ENCODE data around the gene ELOA. TPM values are rescaled to one million over a fixed set of nuclear protein-coding genes. Genes with fewer than 3 reads are reported as not detected.

Gene ELOA
- total and polyA plus RNA-seq, 2 of the 13 experiments (the other 11 are each of a cell fraction or from before 2014, with no cell fraction given), result 14.2 to 28.5 TPM

- TF ChIP-seq AFF4 (CRISPR knock-in tag; IDR thresholded peaks at IDR 0.05), result no peak
- TF ChIP-seq KLF13 (CRISPR knock-in tag; IDR thresholded peaks at IDR 0.05), result no peak
- TF ChIP-seq MXI1 (IDR thresholded peaks at IDR 0.05; ENCODE audit: borderline replicate concordance, low read depth, low read length), result no peak
- no peak for TF ChIP-seq NFKB2 (CRISPR knock-in tag; IDR thresholded peaks at IDR 0.05; ENCODE audit: borderline replicate concordance)
- TF ChIP-seq FUBP1 (CRISPR knock-in tag; IDR thresholded peaks at IDR 0.05; ENCODE audit: borderline replicate concordance), result no peak
- no peak for TF ChIP-seq NFATC3 (CRISPR knock-in tag; IDR thresholded peaks at IDR 0.05)
- no peak for TF ChIP-seq ZNF253 (CRISPR knock-in tag; IDR thresholded peaks at IDR 0.05; ENCODE audit: borderline replicate concordance)
- no peak for TF ChIP-seq EHMT2 (IDR thresholded peaks at IDR 0.05; ENCODE audit: borderline replicate concordance, low read depth, low read length)
- no peak for TF ChIP-seq MED8 (CRISPR knock-in tag; IDR thresholded peaks at IDR 0.05; ENCODE audit: insufficient replicate concordance)
- TF ChIP-seq GMEB1 (CRISPR knock-in tag; IDR thresholded peaks at IDR 0.05; ENCODE audit: borderline replicate concordance), result no peak
- TF ChIP-seq KMT2B (CRISPR knock-in tag; IDR thresholded peaks at IDR 0.05), result no peak
- TF ChIP-seq ONECUT2 (CRISPR knock-in tag; IDR thresholded peaks at IDR 0.05), result no peak
- TF ChIP-seq ZC3H4 (CRISPR knock-in tag; IDR thresholded peaks at IDR 0.05; ENCODE audit: borderline replicate concordance), result no peak
- no peak for TF ChIP-seq ZNF891 (CRISPR knock-in tag; IDR thresholded peaks at IDR 0.05)
- no peak for TF ChIP-seq MYPOP (CRISPR knock-in tag; IDR thresholded peaks at IDR 0.05)
- no peak for TF ChIP-seq ZNF234 (CRISPR knock-in tag; conservative IDR thresholded peaks at IDR 0.05)
- no peak for TF ChIP-seq NONO (IDR thresholded peaks at IDR 0.05)
- TF ChIP-seq NONO (CRISPR knock-in tag; conservative IDR thresholded peaks at IDR 0.05), result 0 out of 2 replicates have a peak, but pooled peaks have one; percentile 26
- TF ChIP-seq ZBTB34 (CRISPR knock-in tag; IDR thresholded peaks at IDR 0.05), result no peak
- TF ChIP-seq ZBTB7A (CRISPR knock-in tag; IDR thresholded peaks at IDR 0.05), result no peak
- TF ChIP-seq HOXD1 (CRISPR knock-in tag; IDR thresholded peaks at IDR 0.05), result no peak
Observed at GRCh38 chr1:23798662-23799142, 55.4 kb downstream of the ELOA start (continued).
